ENCODE measurements around the gene ZFPM1. TPM values are rescaled to one million over a fixed set of nuclear protein-coding genes. Genes with fewer than 3 reads are reported as not detected.

ZFPM1 gene
- total RNA-seq, 4 donors from 2014 or later: 1.9 to 5.3 (median 3.4) TPM

DNA sequence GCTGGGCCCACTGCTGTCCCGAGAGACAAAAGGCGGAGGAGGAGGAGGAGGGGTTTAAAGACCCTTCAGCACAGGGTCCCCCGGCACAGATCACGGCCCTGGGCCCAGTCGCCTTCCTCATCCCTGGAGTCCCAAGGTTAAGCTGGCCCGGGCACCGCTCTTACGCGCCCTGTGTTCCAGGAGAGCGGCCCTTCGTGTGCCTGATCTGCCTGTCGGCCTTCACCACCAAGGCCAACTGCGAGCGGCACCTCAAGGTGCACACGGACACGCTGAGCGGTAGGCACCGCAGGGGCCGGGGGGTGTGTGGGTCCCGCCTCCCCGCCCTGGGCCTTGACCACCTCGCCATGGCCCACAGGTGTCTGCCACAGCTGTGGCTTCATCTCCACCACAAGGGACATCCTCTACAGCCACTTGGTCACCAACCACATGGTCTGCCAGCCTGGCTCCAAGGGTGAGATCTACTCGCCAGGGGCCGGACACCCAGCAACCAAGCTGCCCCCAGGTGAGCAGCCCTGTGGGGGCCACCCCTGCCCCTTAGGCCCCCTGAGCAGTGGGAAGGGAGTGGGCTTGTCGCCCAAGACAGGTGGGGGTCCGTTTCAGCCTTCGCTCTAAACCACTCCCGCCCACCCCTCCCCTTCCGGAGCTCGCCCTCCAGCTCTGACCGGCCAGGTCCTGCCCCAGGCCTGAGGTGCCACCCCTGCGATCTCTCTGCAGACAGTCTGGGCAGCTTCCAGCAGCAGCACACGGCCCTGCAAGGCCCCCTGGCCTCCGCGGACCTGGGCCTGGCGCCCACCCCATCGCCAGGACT, 79.6 kb downstream of the ZFPM1 start:
- Histone ChIP-seq H3K27ac (no peak overlapping the region), H3K4me3 (replicated peaks in 1 of 3) (peak overlapping the region in 1 of 3 donors; percentile 46), H3K9me3 (no peaks in the 10 kb centered on the region), H3K4me1 (peaks cover 28 to 38% of the 10 kb centered on the region in 2 donors), H3K27me3 (no peaks in the 10 kb centered on the region), H3K36me3 (no peaks in the 10 kb centered on the region)
- no peak for DNase-seq
- TF ChIP-seq POLR2A (IDR thresholded peaks at IDR 0.05): no peak
- TF ChIP-seq CTCF (IDR thresholded peaks at IDR 0.05): no peak
- intact Hi-C loops (cut with DNase I): no loop called here
- WGBS, 2 donors: 65 to 83% methylated on average over 6 to 21 of the region's 37 CpGs

DNA sequence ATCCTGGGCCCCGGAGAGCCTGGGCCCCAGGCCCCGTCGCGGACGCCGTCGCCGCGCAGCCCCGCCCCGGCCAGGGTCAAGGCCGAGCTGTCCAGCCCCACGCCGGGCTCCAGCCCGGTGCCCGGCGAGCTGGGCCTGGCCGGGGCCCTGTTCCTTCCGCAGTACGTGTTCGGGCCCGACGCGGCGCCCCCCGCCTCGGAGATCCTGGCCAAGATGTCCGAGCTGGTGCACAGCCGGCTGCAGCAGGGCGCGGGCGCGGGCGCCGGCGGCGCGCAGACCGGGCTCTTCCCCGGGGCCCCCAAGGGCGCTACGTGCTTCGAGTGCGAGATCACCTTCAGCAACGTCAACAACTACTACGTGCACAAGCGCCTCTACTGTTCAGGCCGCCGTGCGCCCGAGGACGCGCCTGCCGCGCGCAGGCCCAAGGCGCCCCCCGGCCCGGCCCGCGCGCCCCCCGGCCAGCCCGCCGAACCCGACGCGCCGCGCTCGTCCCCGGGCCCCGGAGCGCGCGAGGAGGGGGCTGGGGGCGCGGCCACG, 80.4 kb downstream of the ZFPM1 start:
- Histone ChIP-seq H3K9me3 (no peaks in the 10 kb centered on the region), H3K36me3 (no peaks in the 10 kb centered on the region), H3K4me3 (replicated peaks in 1 of 3) (peak overlapping the region in 1 of 3 donors; percentile 46), H3K4me1 (peaks cover 26 to 36% of the 10 kb centered on the region in 2 donors), H3K27ac (peak overlapping the region in 1 of 3 donors; percentile 45), H3K27me3 (no peaks in the 10 kb centered on the region)
- DNase-seq: peak; percentile 42 to 46
- TF ChIP-seq CTCF (IDR thresholded peaks at IDR 0.05): no peak
- peak in 1 of 2 donors; percentile 37 for TF ChIP-seq POLR2A (IDR thresholded peaks at IDR 0.05)
- 18% methylated on average over 9 of the region's 79 CpGs; no CpG with 5 or more reads in 1 of the 2 donors for WGBS, 2 donors
- intact Hi-C loops (cut with DNase I): no loop called here

DNA sequence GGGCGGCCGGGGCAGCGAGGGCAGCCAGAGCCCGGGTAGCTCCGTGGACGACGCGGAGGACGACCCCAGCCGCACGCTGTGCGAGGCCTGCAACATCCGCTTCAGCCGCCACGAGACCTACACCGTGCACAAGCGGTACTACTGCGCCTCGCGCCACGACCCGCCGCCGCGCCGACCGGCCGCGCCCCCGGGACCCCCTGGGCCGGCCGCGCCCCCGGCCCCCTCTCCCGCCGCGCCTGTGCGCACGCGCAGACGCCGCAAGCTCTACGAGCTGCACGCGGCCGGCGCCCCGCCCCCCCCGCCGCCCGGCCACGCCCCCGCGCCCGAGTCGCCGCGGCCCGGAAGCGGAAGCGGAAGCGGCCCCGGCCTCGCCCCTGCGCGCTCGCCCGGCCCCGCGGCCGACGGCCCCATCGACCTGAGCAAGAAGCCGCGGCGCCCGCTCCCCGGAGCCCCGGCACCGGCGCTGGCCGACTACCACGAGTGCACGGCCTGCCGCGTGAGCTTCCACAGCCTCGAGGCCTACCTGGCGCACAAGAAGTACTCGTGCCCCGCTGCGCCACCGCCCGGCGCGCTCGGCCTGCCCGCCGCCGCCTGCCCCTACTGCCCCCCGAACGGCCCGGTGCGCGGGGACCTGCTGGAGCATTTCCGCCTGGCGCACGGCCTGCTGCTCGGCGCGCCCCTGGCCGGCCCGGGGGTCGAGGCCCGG, 81.0 kb downstream of the ZFPM1 start:
- H3K9me3 ChIP-seq: no peaks in the 10 kb centered on the region
- H3K36me3 ChIP-seq: no peaks in the 10 kb centered on the region
- TF ChIP-seq CTCF (IDR thresholded peaks at IDR 0.05): peak in 1 of 6 experiments; percentile 13
- peak in 1 of 2 donors; percentile 70 for TF ChIP-seq POLR2A (IDR thresholded peaks at IDR 0.05)
- intact Hi-C loops (cut with DNase I): no loop called here
- peak overlapping the region in 2 of 3 donors; percentile 49 to 54 for H3K4me3 ChIP-seq (replicated peaks in 1 of 3)
- WGBS, 2 donors: 0% methylated on average over 4 to 11 of the region's 114 CpGs
- H3K4me1 ChIP-seq: peaks cover 26 to 36% of the 10 kb centered on the region in 2 donors
- DNase-seq: peak; percentile 75 to 79
- no peaks in the 10 kb centered on the region for H3K27me3 ChIP-seq
- no peak overlapping the region for H3K27ac ChIP-seq

DNA sequence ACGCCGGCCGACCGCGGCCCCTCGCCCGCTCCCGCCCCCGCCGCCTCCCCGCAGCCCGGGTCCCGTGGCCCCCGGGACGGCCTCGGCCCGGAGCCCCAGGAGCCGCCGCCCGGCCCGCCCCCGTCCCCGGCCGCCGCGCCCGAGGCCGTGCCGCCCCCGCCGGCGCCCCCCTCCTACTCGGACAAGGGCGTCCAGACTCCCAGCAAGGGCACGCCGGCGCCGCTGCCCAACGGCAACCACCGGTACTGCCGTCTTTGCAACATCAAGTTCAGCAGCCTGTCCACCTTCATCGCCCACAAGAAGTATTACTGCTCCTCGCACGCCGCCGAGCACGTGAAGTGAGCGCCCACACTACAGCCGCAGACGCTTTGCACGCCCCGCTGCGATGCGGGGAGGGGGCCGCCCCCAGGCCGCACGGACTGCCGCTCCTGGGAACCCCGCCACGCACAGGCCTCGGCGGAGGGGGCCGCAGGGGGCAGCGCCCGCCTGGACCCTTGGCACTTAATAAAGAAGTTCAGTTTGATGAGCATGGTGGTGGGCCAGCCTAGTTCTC, 81.6 kb downstream of the ZFPM1 start:
- Histone ChIP-seq H3K27me3 (no peaks in the 10 kb centered on the region), H3K4me1 (peaks cover 26 to 36% of the 10 kb centered on the region in 2 donors), H3K36me3 (no peaks in the 10 kb centered on the region), H3K9me3 (no peaks in the 10 kb centered on the region), H3K4me3 (replicated peaks in 1 of 3) (peak overlapping the region in 1 of 3 donors; percentile 54), H3K27ac (no peak overlapping the region)
- intact Hi-C loops (cut with DNase I): no loop called here
- WGBS, 2 donors: 17 to 34% methylated on average over 8 to 14 of the region's 65 CpGs
- TF ChIP-seq POLR2A (IDR thresholded peaks at IDR 0.05): no peak
- TF ChIP-seq CTCF (IDR thresholded peaks at IDR 0.05): peak in 1 of 6 experiments; percentile 17
- peak; percentile 53 to 57 for DNase-seq

All from thyroid gland (tissue), 4 donors.